NCI-H2196 treated with DMSO at 0.1 percent for 48 hours (cell line): ENCODE results near the gene CIP2A.
"Not testable (repeated sequence)": the region's sequence is repeated elsewhere in the genome, so short reads cannot be mapped to it uniquely, and the experiment has no call there.

Source experiments
- DNase-seq: peaks from one replicate; lab custom pipeline; 2025; ENCODE audit not compliant: unreplicated experiment; lab: John Stamatoyannopoulos, UW

Gene CIP2A

DNA sequence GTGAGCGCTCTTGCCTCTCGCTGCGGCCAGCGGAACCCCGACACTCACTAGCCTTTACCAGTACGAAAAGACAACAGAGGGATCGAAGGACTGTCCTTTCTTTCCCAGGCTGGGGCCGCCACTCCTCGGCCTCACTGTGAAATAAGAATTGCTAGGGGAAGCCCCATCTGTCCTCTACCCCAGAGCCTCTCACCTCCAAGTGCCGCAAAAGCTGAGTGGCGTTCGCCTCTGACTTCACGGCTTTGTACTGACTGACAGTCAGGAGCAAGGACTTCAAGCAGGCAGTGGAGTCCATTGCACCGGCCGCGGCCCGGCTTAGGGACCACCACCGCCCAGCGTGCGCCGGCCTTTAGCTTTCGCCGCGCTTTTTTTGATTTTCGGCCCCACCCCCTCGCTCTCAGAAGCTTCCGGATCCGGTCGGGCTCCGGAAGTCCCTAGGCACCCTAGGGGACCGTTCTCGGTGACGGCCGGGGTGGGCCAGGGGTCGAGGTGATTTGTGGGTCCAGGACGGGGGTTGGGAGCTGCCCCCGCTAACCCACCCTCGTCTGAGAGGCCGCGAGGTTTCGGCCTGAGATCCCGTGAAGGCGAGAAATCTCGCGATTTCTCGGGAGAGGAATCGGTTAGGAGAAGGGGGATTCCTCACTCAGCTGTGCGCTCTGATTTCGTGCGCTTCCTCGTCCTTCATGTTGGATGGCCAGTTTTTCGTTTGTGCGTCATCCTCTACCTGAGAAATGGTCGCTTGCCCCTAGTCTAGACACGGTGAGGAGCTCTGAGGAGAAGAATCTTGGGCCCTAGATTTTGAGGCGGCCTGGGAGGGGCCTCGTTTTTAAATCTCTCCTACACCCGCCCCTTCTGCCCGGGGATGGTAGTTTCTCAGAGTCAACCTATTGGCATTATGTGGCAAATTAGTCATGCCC, at the start of gene CIP2A, which contains the start of gene DZIP3:
CIP2A (minus strand) TSS at position 358 of the 917 bp plus-strand sequence; CDS start at position 295, 63 bp downstream.
DZIP3 (plus strand) TSS at position 642 of the 917 bp plus-strand sequence. CDS start 15,685 bp downstream, outside the sequence.
- DNase-seq = peak; percentile 78

GRCh38 chr3:108629974-108630373, 40.7 kb upstream of the CIP2A start:
- DNase-seq = no peak

GRCh38 chr3:108623504-108623903, 34.3 kb upstream of the CIP2A start:
- DNase-seq = no peak

GRCh38 chr3:108620250-108620649, 31.0 kb upstream of the CIP2A start:
- no peak for DNase-seq

GRCh38 chr3:108616090-108616489, 26.9 kb upstream of the CIP2A start:
- not testable (repeated sequence) for DNase-seq

GRCh38 chr3:108610651-108611050, 21.4 kb upstream of the CIP2A start:
- DNase-seq = no peak

GRCh38 chr3:108608750-108609149, 19.5 kb upstream of the CIP2A start:
- DNase-seq = no peak

DNA sequence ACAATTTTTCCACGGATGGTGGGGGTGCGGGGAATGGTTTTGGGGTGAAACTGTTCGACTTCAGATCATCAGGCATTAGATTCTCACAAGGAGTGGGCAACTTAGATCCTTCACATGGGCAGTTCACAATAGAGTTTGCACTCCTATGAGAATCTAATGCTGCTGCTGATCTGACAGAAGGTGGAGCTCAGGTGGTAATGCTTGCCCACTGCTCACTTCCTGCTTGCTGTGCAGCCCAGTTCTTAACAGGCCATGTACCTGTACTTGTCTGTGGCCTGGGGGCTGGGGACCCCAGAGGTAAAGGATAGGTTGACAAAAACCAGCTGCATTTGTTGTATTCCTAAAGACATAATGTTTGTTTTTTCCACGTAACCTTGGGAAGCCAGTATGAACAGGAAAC, 16.3 kb upstream of the CIP2A start:
- DNase-seq = no peak

GRCh38 chr3:108605028-108605427, 15.8 kb upstream of the CIP2A start:
- DNase-seq = no peak

DNA sequence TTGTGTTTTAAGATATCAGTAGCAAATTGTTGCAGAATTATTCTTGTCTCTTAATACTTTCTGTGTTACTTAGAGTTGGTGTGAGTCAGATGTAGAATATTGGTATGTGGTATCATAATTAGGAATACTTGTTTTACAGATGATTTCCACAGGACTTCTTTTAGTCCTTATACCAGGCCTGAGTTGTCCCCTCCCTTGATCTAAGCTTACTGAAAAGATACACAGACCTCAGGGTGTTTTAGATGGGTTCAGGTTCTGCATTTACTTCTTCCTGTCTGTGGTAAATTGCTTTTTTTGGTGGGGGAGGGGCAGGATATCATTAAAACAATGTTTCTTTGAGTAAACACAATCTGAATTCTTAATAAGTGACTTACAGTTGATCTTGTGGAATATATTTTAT, 14.5 kb upstream of the CIP2A start:
- DNase-seq = no peak

- no peak for DNase-seq
Measured at GRCh38 chr3:108602935-108603294, 13.7 kb upstream of the CIP2A start.

GRCh38 chr3:108602249-108602934, 13.2 kb upstream of the CIP2A start:
- DNase-seq = no peak

DNA sequence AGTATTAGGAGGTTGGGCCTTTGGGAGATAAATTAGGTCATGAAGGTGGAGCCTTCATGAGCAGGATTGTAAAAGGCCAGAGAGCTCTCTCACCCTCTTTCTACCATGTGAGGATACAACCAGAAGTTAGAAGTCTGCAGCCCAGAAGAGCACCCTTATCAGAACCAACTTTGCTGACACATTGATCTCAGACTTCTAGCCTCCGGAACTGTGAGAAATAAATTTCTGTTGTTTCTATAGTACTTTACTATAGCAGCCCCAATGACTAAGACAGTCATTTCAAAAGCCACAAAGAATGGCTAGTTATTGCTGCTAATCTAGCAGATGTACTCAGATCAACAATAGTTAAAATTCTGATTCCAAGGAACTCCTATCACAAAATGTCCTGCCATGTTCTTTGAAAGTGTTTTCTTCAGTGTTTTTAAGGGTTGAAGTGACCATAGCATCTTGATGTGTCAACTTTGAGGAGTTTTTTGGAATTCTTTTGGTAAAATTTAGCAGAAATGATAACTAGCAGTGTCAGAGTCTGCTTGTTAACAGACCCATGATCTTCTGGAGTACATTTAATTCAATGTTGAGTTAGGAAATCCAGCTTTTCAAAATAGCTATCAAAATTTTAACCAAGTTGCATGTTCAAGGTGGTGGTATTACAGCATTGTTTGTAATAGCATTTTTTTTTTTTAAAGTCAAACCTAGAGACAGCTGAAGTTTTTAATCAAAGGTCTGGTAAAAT, 10.6 kb upstream of the CIP2A start:
- DNase-seq = no peak

- no peak for DNase-seq
Measured at GRCh38 chr3:108598375-108598774, 9.1 kb upstream of the CIP2A start.

- no peak for DNase-seq
Measured at GRCh38 chr3:108595321-108595720, 6.1 kb upstream of the CIP2A start.

- DNase-seq = no peak
Measured at GRCh38 chr3:108590460-108590859, 1.2 kb upstream of the CIP2A start.

DNA sequence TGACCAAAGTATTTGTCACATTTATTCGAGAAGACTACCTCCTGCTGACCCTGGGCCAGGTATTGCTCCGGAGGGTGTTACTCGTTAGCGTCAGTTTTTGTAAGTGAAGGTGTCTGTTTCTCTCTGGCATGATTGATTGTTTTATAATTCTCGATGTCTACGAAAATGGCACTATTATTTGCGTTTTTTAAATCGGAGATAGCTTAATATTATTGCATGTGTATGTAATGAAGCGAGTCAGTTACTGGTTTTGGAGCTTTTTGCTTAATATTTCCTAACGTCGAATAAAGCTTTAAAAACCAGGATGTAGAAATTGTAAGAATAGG, 723 bp upstream of the CIP2A start:
- no peak for DNase-seq

DNA sequence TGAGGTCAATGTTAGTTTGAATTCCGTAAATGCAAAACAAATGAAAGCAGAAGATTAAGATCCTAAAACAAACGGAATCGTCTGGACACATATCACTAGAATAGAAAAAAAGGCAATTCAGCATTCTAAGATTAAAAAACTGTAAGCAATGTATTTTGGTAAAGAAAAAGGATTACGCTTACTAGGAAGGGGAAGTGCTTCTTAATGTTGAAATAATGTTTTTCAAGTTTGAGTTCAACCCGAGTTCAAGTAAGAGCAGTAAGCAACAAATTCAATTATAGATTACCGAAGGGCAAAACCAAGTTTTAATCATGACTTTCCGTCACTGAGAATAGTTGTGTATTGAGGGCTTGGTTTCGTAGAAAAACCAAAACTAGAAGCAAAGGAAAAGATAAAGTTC, 637 bp downstream of the CIP2A start:
- DNase-seq = no peak

DNA sequence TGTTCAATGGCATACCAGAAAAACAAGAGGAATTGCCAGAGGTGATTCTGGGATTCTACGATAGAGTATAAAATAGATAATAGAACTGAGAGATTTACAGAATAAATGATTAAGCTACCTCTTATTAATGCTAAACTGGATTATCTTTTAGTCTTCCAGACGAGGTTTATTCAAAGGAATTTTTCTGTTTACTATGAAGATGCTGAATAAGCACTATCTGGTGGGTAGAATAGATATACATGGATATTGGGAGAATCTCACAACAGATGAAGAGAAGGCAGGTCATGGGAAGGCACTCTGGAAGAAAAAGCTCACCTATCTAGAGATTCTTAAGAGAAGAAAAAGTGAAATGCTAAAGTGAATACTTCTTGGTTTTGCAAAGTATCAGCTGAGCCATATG, 11.2 kb downstream of the CIP2A start:
- DNase-seq = no peak

GRCh38 chr3:108569336-108569735, 19.9 kb downstream of the CIP2A start:
- DNase-seq = no peak

- DNase-seq = no peak
Measured at GRCh38 chr3:108566599-108566998, 22.6 kb downstream of the CIP2A start.

GRCh38 chr3:108565506-108565905, 23.7 kb downstream of the CIP2A start:
- DNase-seq = no peak
